Esophagus muscularis mucosa (tissue), 4 donors: ENCODE measurements around the gene YAF2. TPM values are rescaled to one million over a fixed set of nuclear protein-coding genes. Genes with fewer than 3 reads are reported as not detected.

ENCODE experiments used
- DNase-seq: peaks from one replicate; pipeline ENCODE4 v3.0.0-alpha.2; 2017; ENCODE audit errors: extremely low spot score
- H3K27ac ChIP-seq, 4 donors: fragments of 200-600 bp; sonication (generic); replicated peaks in 1 of 4; 1 replicate in 3 of 4; 2 replicates in 1 of 4; pipeline ENCODE4 v1.5.1; 2016 to 2019; ENCODE audit warnings: mild to moderate bottlenecking in 1 of 4
- H3K27me3 ChIP-seq, 4 donors: fragments of 200-600 bp; sonication (generic); one replicate each; pipeline versions ENCODE4 v1.5.1 to v1.6.0; 2016 to 2019
- H3K36me3 ChIP-seq, 4 donors: fragments of 200-600 bp; sonication (generic); one replicate each; pipeline ENCODE4 v1.5.1; 2016 to 2019
- H3K4me1 ChIP-seq, 4 donors: fragments of 200-600 bp; sonication (generic); one replicate each; pipeline ENCODE4 v1.5.1; 2016 to 2019
- H3K4me3 ChIP-seq, 4 donors: fragments of 200-600 bp; sonication (generic); 1 replicate in 2 of 4; 2 replicates in 2 of 4; pipeline ENCODE4 v1.5.1; 2016 to 2019; ENCODE audit warnings: mild to moderate bottlenecking in 4 of 4, moderate library complexity in 1 of 4
- H3K9me3 ChIP-seq, 4 donors: fragments of 200-600 bp; sonication (generic); 1 replicate in 3 of 4; 2 replicates in 1 of 4; pipeline ENCODE4 v1.5.1; 2016 to 2019
- CTCF ChIP-seq, 3 experiments: fragments of 200-600 bp in 2 of 3; fragments of 450-650 bp in 1 of 3; sonication (generic) in 2 of 3; IDR thresholded peaks; one replicate each; pipeline ENCODE4 v1.5.1; 2017 to 2019; ENCODE audit warnings: antibody characterized with exemption in 3 of 3, mild to moderate bottlenecking in 2 of 3, moderate library complexity in 1 of 3
- EP300 ChIP-seq: sonication (generic); formaldehyde crosslinking; IDR thresholded peaks from one replicate; pipeline ENCODE4 v1.6.1; 2017; ENCODE audit warnings: antibody characterized with exemption
- POLR2A ChIP-seq: fragments of 450-650 bp; IDR thresholded peaks from one replicate; pipeline ENCODE4 v1.6.1; 2017; ENCODE audit warnings: antibody characterized with exemption, moderate library complexity, mild to moderate bottlenecking, low read depth
- POLR2AphosphoS5 ChIP-seq, 2 donors: sonication (generic); formaldehyde crosslinking; IDR thresholded peaks; one replicate each; pipeline ENCODE4 v1.6.1; 2017; ENCODE audit warnings: antibody characterized with exemption in 2 of 2
- WGBS: methylation state at CpG from one replicate; pipeline ENCODE4 v1.1.5; 2018; 5-methylcytosine and 5-hydroxymethylcytosine counted together
- intact Hi-C: fragments of 100-400 bp; cut with DNase I; formaldehyde crosslinking; loops from one replicate; pipeline ENCODE4 v1.15.1; 2023
- total RNA-seq, 4 donors: library from RNA; depleted of rRNA; stranded (reverse); fragments of >200 nt; gene quantifications; one replicate each; pipeline versions ENCODE4 v1.1.0 to v1.2.1, GENCODE V29; 2016

YAF2 gene
- total RNA-seq, 4 donors from 2014 or later, result 16.8 to 30.3 (median 20.4) TPM

- TF ChIP-seq EP300 (no peak), POLR2A (no peak), CTCF (IDR thresholded peaks at IDR 0.05) (no peak), POLR2AphosphoS5 (IDR thresholded peaks at IDR 0.05) (no peak)
- no peaks in the 10 kb centered on the region for H3K4me1 ChIP-seq
- no peaks in the 10 kb centered on the region for H3K36me3 ChIP-seq
- no peaks in the 10 kb centered on the region for H3K27me3 ChIP-seq
- no peak overlapping the region for H3K27ac ChIP-seq
- no peak for DNase-seq
- 74% methylated on average over 10 of the region's 15 CpGs for WGBS
- intact Hi-C loops, result no loop called here
- H3K9me3 ChIP-seq, result peaks cover 0 to 1% (median 0%) of the 10 kb centered on the region in 4 donors
- no peak overlapping the region for H3K4me3 ChIP-seq
These were observed 29.6 kb upstream of the YAF2 start for GRCh38 chr12:42267413-42268190.

DNA sequence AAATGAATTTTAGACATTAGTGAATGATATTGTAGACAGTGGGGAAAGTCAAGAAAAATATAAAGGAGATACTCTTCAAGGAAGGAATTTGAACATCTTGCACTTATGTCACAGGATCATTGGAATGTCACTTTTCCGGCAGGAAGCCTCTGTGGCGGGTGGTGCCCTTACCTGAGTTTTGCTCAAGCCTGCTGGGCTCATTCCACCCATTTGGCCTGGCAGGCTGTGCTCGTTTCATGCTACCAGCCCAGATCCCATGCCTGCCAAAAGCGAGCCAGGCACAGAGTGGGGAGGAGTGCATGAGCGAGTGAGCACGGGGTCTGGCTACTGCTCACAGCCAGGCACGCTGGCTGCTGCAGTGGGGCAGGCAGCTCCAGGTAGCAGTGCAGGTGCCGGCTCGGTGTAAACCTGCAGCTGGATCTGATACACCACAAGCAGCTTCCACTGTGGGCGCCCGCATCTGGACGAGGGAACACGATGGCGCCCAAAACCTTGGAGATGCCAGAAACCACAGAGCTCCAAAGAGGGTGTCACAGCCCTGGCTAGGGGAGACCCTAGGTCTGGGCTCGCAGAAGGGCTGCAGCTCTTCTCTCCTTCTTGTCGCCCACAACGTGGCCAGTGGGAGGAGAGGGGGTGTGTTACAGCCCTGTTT is 28.7 kb upstream of the YAF2 start:
- 87% methylated on average over 9 of the region's 17 CpGs for WGBS
- H3K27ac ChIP-seq, result no peak overlapping the region
- H3K27me3 ChIP-seq, result no peaks in the 10 kb centered on the region
- no peak for DNase-seq
- intact Hi-C loops, result no loop called here
- H3K4me3 ChIP-seq, result no peak overlapping the region
- H3K36me3 ChIP-seq, result no peaks in the 10 kb centered on the region
- no peaks in the 10 kb centered on the region for H3K4me1 ChIP-seq
- H3K9me3 ChIP-seq, result no peaks in the 10 kb centered on the region
- no peak for TF ChIP-seq POLR2A
- no peak for TF ChIP-seq POLR2AphosphoS5 (IDR thresholded peaks at IDR 0.05)
- no peak for TF ChIP-seq CTCF (IDR thresholded peaks at IDR 0.05)
- no peak for TF ChIP-seq EP300

GRCh38 chr12:42262271-42262670 is 24.2 kb upstream of the YAF2 start:
- Histone ChIP-seq H3K27me3 (no peaks in the 10 kb centered on the region), H3K4me3 (no peak overlapping the region), H3K36me3 (no peaks in the 10 kb centered on the region), H3K4me1 (no peaks in the 10 kb centered on the region), H3K9me3 (no peaks in the 10 kb centered on the region), H3K27ac (no peak overlapping the region)
- TF ChIP-seq POLR2A (no peak), EP300 (no peak), CTCF (IDR thresholded peaks at IDR 0.05) (no peak), POLR2AphosphoS5 (IDR thresholded peaks at IDR 0.05) (no peak)
- intact Hi-C loops, result no loop called here
- WGBS, result 70% methylated on average over 2 of the region's 2 CpGs
- no peak for DNase-seq

DNA sequence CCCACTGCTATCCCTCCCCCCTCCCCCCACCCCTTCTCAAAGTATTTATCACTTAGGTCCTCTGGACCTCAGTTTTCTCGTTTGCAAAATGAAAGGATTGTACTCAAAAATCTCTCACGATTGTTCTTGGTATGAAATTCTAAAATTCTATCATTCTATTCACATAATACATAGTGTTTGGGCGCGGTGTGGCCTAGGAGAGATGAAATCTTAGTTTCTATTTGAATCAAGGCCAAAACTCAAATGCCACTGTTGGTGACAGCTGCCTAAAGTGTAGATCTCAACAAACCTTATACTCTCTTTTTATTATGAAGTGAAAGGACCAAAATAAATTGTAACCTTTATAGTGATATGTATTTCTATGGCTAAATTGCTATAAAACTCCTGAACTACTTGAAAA is 23.7 kb upstream of the YAF2 start:
- Histone ChIP-seq H3K27me3 (no peaks in the 10 kb centered on the region), H3K27ac (no peak overlapping the region), H3K4me1 (no peaks in the 10 kb centered on the region), H3K9me3 (no peaks in the 10 kb centered on the region), H3K4me3 (no peak overlapping the region), H3K36me3 (no peaks in the 10 kb centered on the region)
- intact Hi-C loops, result no loop called here
- DNase-seq, result no peak
- TF ChIP-seq EP300 (no peak), POLR2A (no peak), CTCF (IDR thresholded peaks at IDR 0.05) (no peak), POLR2AphosphoS5 (IDR thresholded peaks at IDR 0.05) (no peak)
- 82% methylated on average over 4 of the region's 4 CpGs for WGBS
